C4-2B (cell line): ENCODE results near the gene PRAC2.

Experiments used
- ZFX ChIP-seq: fragments of 450-650 bp; IDR thresholded peaks from 2 replicates; pipeline ENCODE4 v1.6.1; 2017
- TF ChIP-seq, protein P1 (sequence below): fragments of 450-650 bp; conservative IDR thresholded peaks from 2 replicates; pipeline ENCODE4 v1.5.1; 2017; ENCODE audit warnings: mild to moderate bottlenecking

DNA sequence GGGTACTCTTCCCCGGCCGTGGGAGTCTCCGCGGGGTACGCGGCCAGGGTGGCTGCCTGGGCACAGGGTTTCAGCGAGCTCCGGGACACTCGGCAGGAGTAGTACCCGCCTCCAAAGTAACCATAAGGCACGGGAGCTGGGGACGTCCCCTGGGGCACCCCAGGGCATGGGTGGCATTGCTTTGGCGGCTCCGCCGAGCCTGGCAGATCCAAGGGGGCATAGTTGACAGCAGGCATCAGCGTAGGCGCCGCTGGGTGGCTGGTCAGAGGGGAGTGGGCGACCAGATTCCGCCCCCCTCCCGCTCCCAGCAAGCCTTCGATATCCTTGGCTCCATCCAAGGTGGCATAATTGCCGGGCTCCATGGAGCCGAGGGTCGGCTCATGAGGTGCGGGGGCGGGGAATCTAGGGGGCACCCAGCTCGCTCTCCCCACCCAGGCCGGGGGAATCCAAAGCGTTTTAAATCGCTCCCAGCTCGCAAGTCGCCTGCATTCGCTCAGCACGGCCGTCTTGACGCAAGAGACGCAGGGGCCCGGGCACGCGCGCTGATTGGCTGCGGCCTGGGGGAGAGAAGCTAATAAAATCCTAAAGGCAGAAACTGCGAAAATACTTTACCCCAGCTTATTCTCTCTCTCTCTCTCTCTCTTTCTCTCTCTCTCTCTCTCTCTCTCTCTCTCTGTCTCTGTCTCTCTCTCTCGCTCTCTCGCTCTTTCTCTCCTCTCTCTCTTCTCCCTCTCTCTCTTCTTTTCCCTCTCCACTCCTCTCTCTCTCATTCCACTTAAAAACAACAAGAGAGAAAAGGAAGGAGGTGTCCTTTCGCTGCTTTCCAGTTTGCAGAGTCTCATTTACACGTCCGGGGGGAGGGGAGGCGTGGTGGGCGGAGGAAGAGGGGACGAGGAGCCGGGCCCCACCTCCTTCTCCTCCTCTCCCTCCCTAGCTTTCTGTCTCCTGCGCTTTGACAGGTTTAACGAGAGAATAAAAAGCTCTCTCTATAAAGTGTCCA is 5.5 kb downstream of the PRAC2 start, which contains the start of gene HOXB13:
- TF ChIP-seq, protein P1, sequence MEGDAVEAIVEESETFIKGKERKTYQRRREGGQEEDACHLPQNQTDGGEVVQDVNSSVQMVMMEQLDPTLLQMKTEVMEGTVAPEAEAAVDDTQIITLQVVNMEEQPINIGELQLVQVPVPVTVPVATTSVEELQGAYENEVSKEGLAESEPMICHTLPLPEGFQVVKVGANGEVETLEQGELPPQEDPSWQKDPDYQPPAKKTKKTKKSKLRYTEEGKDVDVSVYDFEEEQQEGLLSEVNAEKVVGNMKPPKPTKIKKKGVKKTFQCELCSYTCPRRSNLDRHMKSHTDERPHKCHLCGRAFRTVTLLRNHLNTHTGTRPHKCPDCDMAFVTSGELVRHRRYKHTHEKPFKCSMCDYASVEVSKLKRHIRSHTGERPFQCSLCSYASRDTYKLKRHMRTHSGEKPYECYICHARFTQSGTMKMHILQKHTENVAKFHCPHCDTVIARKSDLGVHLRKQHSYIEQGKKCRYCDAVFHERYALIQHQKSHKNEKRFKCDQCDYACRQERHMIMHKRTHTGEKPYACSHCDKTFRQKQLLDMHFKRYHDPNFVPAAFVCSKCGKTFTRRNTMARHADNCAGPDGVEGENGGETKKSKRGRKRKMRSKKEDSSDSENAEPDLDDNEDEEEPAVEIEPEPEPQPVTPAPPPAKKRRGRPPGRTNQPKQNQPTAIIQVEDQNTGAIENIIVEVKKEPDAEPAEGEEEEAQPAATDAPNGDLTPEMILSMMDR: no peak
- no peak for TF ChIP-seq ZFX
